CD4-positive, alpha-beta T cell (primary cell): Measurements from ENCODE around the gene TRIM40. TPM values are rescaled to one million over a fixed set of nuclear protein-coding genes. Genes with fewer than 3 reads are reported as not detected.

Experiments used
- ATAC-seq: fragments of 200-7000 bp; cut with Tn5 transposase; one replicate; pipeline ENCODE4 v1.10.0; 2022; ENCODE audit warnings: mild to moderate bottlenecking; ENCODE audit not compliant: poor library complexity
- CTCF ChIA-PET: fragments of 350-600 bp; sonication (Branson Sonifier 250); formaldehyde crosslinking; loops from one replicate; lab custom pipeline; 2021; ENCODE audit warnings: antibody characterized with exemption, inconsistent platforms; lab: Charles Lee
- POLR2A ChIA-PET: fragments of 350-600 bp; sonication (Branson Sonifier 250); formaldehyde crosslinking; loops from one replicate; lab custom pipeline; 2021; ENCODE audit warnings: antibody characterized with exemption, inconsistent platforms; lab: Charles Lee
- DNase-seq, 14 experiments: peaks; one replicate each; pipeline ENCODE4 v3.0.0-alpha.2; 2013 to 2020; ENCODE audit warnings: mixed read lengths in 2 of 14
- H3K27ac ChIP-seq, 2 donors: one replicate each; pipeline versions ENCODE4 v1.5.1 to v1.7.0; 2013; ENCODE audit warnings: low read length in 2 of 2, low read depth in 1 of 2, mild to moderate bottlenecking in 1 of 2
- H3K27me3 ChIP-seq, 2 experiments: 1 replicate in 1 of 2; 2 replicates in 1 of 2; pipeline versions ENCODE4 v1.6.1 to v1.7.0; 2013; ENCODE audit warnings: low read length in 2 of 2, control low read depth in 1 of 2, mild to moderate bottlenecking in 1 of 2, moderate library complexity in 1 of 2; ENCODE audit not compliant: insufficient read depth in 2 of 2, control insufficient read depth in 1 of 2
- H3K36me3 ChIP-seq: one replicate; pipeline ENCODE4 v1.6.1; 2013; ENCODE audit warnings: low read length, control low read depth; ENCODE audit not compliant: insufficient read depth
- H3K4me1 ChIP-seq: one replicate; pipeline ENCODE4 v1.6.1; 2013; ENCODE audit warnings: low read length, control low read depth; ENCODE audit not compliant: insufficient read depth
- H3K4me3 ChIP-seq: one replicate; pipeline ENCODE4 v1.5.1; 2013; ENCODE audit warnings: mild to moderate bottlenecking, low read length, moderate library complexity
- H3K9me3 ChIP-seq, 2 experiments: 1 replicate in 1 of 2; 2 replicates in 1 of 2; pipeline versions ENCODE4 v1.6.1 to v1.7.0; 2013; ENCODE audit warnings: low read length in 2 of 2, mild to moderate bottlenecking in 2 of 2, control low read depth in 1 of 2, moderate library complexity in 1 of 2; ENCODE audit not compliant: control insufficient read depth in 1 of 2, insufficient read depth in 1 of 2
- H3K27ac Mint-ChIP-seq: one replicate; pipeline ENCODE4 v1.8.0; 2020; ENCODE audit warnings: mixed read lengths
- H3K27me3 Mint-ChIP-seq: one replicate; pipeline ENCODE4 v1.8.0; 2021; ENCODE audit warnings: mixed read lengths
- H3K36me3 Mint-ChIP-seq: one replicate; pipeline ENCODE4 v1.8.0; 2021; ENCODE audit warnings: low read depth, mixed read lengths
- H3K4me1 Mint-ChIP-seq: one replicate; pipeline ENCODE4 v1.8.0; 2021; ENCODE audit warnings: low read depth, mixed read lengths
- H3K4me3 Mint-ChIP-seq: one replicate; pipeline ENCODE4 v1.8.0; 2020; ENCODE audit warnings: mild to moderate bottlenecking, mixed read lengths
- H3K9me3 Mint-ChIP-seq: one replicate; pipeline ENCODE4 v1.8.0; 2020; ENCODE audit warnings: mixed read lengths
- intact Hi-C, 2 experiments: fragments of 100-400 bp; cut with DNase I in 1 of 2; cut with micrococcal nuclease in 1 of 2; formaldehyde crosslinking; loops; one replicate each; pipeline versions ENCODE4 v1.15.1 to v1.9.0; 2023 to 2025; cut with DNase I, micrococcal nuclease
- total RNA-seq, 174 experiments: library from RNA in 2 of 174; stranded (reverse) in 2 of 174; gene quantifications; one replicate each; pipeline ENCODE4 v1.2.3 and lab custom pipeline; 2021 to 2026
- TF ChIP-seq, protein P1 (sequence below): fragments of 200-600 bp; IDR thresholded peaks from one replicate; pipeline ENCODE4 v1.8.0; 2022; ENCODE audit warnings: antibody characterized with exemption, mild to moderate bottlenecking

TRIM40 gene
- total RNA-seq, 2 experiments from 2014 or later, result not detected

GRCh38 chr6:30147096-30147495, 11.2 kb downstream of the TRIM40 start:
- Mint-ChIP-seq H3K4me1 (no peaks in the 10 kb centered on the region), H3K9me3 (no peaks in the 10 kb centered on the region), H3K27me3 (peaks cover 52% of the 10 kb centered on the region), H3K36me3 (no peaks in the 10 kb centered on the region), H3K27ac (no peak overlapping the region), H3K4me3 (no peak overlapping the region)
- Histone ChIP-seq H3K4me1 (no peaks in the 10 kb centered on the region), H3K27ac (no peak overlapping the region), H3K4me3 (no peak overlapping the region), H3K27me3 (peaks cover 0 to 10% of the 10 kb centered on the region in 2 experiments), H3K9me3 (no peaks in the 10 kb centered on the region), H3K36me3 (no peaks in the 10 kb centered on the region)
- ATAC-seq (no peak), DNase-seq (no peak)
- ChIA-PET POLR2A (no interaction called here), CTCF (no interaction called here)
- intact Hi-C loops, result no loop called here
- TF ChIP-seq, protein P1, sequence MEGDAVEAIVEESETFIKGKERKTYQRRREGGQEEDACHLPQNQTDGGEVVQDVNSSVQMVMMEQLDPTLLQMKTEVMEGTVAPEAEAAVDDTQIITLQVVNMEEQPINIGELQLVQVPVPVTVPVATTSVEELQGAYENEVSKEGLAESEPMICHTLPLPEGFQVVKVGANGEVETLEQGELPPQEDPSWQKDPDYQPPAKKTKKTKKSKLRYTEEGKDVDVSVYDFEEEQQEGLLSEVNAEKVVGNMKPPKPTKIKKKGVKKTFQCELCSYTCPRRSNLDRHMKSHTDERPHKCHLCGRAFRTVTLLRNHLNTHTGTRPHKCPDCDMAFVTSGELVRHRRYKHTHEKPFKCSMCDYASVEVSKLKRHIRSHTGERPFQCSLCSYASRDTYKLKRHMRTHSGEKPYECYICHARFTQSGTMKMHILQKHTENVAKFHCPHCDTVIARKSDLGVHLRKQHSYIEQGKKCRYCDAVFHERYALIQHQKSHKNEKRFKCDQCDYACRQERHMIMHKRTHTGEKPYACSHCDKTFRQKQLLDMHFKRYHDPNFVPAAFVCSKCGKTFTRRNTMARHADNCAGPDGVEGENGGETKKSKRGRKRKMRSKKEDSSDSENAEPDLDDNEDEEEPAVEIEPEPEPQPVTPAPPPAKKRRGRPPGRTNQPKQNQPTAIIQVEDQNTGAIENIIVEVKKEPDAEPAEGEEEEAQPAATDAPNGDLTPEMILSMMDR, result no peak

GRCh38 chr6:30149234-30149633, 13.3 kb downstream of the TRIM40 start:
- Mint-ChIP-seq H3K27ac (no peak overlapping the region), H3K36me3 (no peaks in the 10 kb centered on the region), H3K4me1 (no peaks in the 10 kb centered on the region), H3K9me3 (no peaks in the 10 kb centered on the region), H3K4me3 (no peak overlapping the region), H3K27me3 (peaks cover 43% of the 10 kb centered on the region)
- CTCF ChIA-PET, result no interaction called here
- intact Hi-C loops, result no loop called here
- Histone ChIP-seq H3K9me3 (no peaks in the 10 kb centered on the region), H3K27me3 (peaks cover 5 to 8% of the 10 kb centered on the region in 2 experiments), H3K4me3 (no peak overlapping the region), H3K36me3 (no peaks in the 10 kb centered on the region), H3K27ac (no peak overlapping the region), H3K4me1 (no peaks in the 10 kb centered on the region)
- DNase-seq (no peak), ATAC-seq (no peak)
- TF ChIP-seq, protein P1, result no peak
- POLR2A ChIA-PET, result no interaction called here

DNA sequence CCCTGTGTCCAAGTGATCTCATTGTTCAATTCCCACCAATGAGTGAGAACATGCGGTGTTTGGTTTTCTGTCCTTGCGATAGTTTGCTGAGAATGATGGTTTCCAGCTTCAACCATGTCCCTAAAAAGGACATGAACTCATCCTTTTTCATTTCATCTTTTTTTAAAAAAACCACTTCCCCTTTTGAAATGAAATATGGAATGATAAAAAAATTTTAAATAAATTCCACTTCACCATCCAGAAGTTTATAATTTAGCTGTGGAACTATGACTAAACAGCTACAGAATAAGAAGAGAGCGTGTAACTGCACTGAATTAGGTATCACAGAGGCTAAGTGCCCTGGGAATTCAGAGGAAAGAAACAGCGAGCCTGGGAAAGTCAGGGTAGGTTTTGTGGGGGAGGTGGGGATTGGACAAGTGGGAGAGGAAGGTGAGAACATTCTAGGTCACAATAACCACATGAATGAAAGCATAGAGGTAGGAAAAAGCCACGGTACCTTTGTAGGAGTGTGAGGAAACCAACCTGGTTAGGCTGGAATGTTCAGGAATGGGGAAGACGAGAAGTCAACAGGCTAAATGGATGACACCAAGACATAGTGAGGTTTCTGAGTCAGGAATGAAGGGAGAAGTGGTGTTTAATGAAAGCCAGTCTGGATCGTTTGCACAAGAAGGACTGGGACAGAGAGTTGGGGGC, 14.1 kb downstream of the TRIM40 start:
- H3K9me3 Mint-ChIP-seq, result no peaks in the 10 kb centered on the region
- no peaks in the 10 kb centered on the region for H3K36me3 Mint-ChIP-seq
- CTCF ChIA-PET, result no interaction called here
- TF ChIP-seq, protein P1, result no peak
- H3K27ac Mint-ChIP-seq, result no peak overlapping the region
- ATAC-seq (no peak), DNase-seq (no peak)
- peaks cover 41% of the 10 kb centered on the region for H3K27me3 Mint-ChIP-seq
- no peaks in the 10 kb centered on the region for H3K4me1 Mint-ChIP-seq
- H3K36me3 ChIP-seq, result no peaks in the 10 kb centered on the region
- no peak overlapping the region for H3K4me3 Mint-ChIP-seq
- no peak overlapping the region for H3K27ac ChIP-seq
- peaks cover 3 to 8% of the 10 kb centered on the region in 2 experiments for H3K27me3 ChIP-seq
- POLR2A ChIA-PET, result no interaction called here
- intact Hi-C loops, result no loop called here
- no peaks in the 10 kb centered on the region for H3K4me1 ChIP-seq
- no peak overlapping the region for H3K4me3 ChIP-seq
- H3K9me3 ChIP-seq, result no peaks in the 10 kb centered on the region
